Measurements from ENCODE around the gene TUBGCP4.

DNA sequence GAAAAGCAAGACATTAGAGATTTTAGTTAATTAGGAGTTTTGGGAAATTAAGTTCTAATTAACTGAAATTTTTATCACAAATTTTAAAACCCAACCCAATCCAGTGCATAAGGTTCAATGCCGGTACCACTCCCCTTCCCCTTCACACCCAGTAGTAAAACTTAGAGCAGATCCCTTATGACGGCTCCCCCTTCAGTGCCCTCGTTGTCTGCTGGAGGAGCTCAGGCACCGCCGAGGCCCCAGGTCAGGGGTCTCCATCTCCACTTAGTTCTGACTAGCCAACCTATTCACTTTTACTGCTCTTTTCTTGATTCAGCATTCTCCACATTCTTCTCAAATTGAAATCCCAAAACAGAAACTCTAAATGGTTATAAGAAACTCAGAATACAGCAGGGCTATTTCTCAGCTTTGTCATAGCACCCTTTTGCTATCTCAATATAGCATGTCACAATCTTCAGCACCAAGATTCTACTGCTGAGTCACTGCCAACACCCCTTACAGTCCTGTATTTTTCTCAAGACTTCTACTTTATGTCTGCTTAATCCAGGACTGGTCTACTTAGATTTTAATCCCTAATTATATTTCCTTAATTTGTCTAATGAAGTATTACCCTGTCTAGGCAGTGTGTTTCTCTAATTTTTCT is 39.8 kb downstream of the TUBGCP4 start:
- TF ChIP-seq, protein P1, sequence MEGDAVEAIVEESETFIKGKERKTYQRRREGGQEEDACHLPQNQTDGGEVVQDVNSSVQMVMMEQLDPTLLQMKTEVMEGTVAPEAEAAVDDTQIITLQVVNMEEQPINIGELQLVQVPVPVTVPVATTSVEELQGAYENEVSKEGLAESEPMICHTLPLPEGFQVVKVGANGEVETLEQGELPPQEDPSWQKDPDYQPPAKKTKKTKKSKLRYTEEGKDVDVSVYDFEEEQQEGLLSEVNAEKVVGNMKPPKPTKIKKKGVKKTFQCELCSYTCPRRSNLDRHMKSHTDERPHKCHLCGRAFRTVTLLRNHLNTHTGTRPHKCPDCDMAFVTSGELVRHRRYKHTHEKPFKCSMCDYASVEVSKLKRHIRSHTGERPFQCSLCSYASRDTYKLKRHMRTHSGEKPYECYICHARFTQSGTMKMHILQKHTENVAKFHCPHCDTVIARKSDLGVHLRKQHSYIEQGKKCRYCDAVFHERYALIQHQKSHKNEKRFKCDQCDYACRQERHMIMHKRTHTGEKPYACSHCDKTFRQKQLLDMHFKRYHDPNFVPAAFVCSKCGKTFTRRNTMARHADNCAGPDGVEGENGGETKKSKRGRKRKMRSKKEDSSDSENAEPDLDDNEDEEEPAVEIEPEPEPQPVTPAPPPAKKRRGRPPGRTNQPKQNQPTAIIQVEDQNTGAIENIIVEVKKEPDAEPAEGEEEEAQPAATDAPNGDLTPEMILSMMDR (IDR thresholded peaks at IDR 0.05), result no peak
- TF ChIP-seq POLR2A (IDR thresholded peaks at IDR 0.05), result no peak
